GM10847 (cell line): ENCODE data around the gene GAL3ST3.

Experiments
- POLR2A ChIP-seq: IDR thresholded peaks from 2 replicates; pipeline ENCODE4 v1.6.1; 2011; ENCODE audit not compliant: insufficient read length; ENCODE audit errors: extremely low read depth

Gene GAL3ST3

GRCh38 chr11:66011239-66011784, 37.6 kb downstream of the GAL3ST3 start:
- TF ChIP-seq POLR2A, result no peak

GRCh38 chr11:66008468-66009101, 40.4 kb downstream of the GAL3ST3 start:
- no peak for TF ChIP-seq POLR2A

GRCh38 chr11:66008095-66008467, 40.9 kb downstream of the GAL3ST3 start:
- TF ChIP-seq POLR2A, result no peak

GRCh38 chr11:66007201-66007634, 41.7 kb downstream of the GAL3ST3 start:
- TF ChIP-seq POLR2A, result no peak

GRCh38 chr11:66006891-66007176, 42.1 kb downstream of the GAL3ST3 start:
- TF ChIP-seq POLR2A, result no peak

GRCh38 chr11:66006134-66006890, 42.6 kb downstream of the GAL3ST3 start:
- no peak for TF ChIP-seq POLR2A

GRCh38 chr11:66004186-66004585, 44.8 kb downstream of the GAL3ST3 start:
- no peak for TF ChIP-seq POLR2A

GRCh38 chr11:66003291-66003690, 45.7 kb downstream of the GAL3ST3 start:
- no peak for TF ChIP-seq POLR2A

- TF ChIP-seq POLR2A, result no peak
Measured at GRCh38 chr11:66002648-66003225, 46.2 kb downstream of the GAL3ST3 start.

- TF ChIP-seq POLR2A, result peak; percentile 75
Measured at GRCh38 chr11:66001942-66002647, 46.9 kb downstream of the GAL3ST3 start, which contains the start of the genes BANF1 and EIF1AD. Gene BANF1 (plus strand): TSS chr11:66002503. CDS start chr11:66003251, 748 bp downstream. Gene EIF1AD (minus strand): TSS chr11:66002157. CDS start chr11:66000389, 1,768 bp downstream.

GRCh38 chr11:65997286-65997685, 51.7 kb downstream of the GAL3ST3 start:
- no peak for TF ChIP-seq POLR2A

- TF ChIP-seq POLR2A, result no peak
Measured at GRCh38 chr11:65992056-65992455, 56.9 kb downstream of the GAL3ST3 start.
